Keratinocyte (primary cell): ENCODE measurements around the gene LRRIQ3. TPM values are rescaled to one million over a fixed set of nuclear protein-coding genes. Genes with fewer than 3 reads are reported as not detected.

Source experiments
- DNase-seq: peaks from one replicate; pipeline ENCODE4 v3.0.0-alpha.2; 2011; ENCODE audit warnings: low read depth, missing footprints, low spot score
- FAIRE-seq: peaks from 2 replicates; lab custom pipeline; 2011; peaks lifted over from hg19 to GRCh38; lab: Jason Lieb, UNC
- H2AFZ ChIP-seq: 2 replicates; pipeline ENCODE4 v1.6.0; 2012; ENCODE audit warnings: low read length, control low read depth, inconsistent platforms; ENCODE audit not compliant: control insufficient read depth
- H3K27ac ChIP-seq: 2 replicates; pipeline ENCODE4 v1.5.1; 2011; ENCODE audit warnings: low read length; ENCODE audit not compliant: control insufficient read depth, insufficient read depth
- H3K27me3 ChIP-seq: 3 replicates; pipeline ENCODE4 v1.6.0; 2011; ENCODE audit warnings: low read length; ENCODE audit not compliant: control insufficient read depth, insufficient read depth; ENCODE audit errors: extremely low read depth
- H3K36me3 ChIP-seq, 2 experiments: 2 replicates in 1 of 2; 3 replicates in 1 of 2; pipeline ENCODE4 v1.5.1; 2011; ENCODE audit warnings: low read length in 2 of 2, mild to moderate bottlenecking in 1 of 2; ENCODE audit not compliant: control insufficient read depth in 2 of 2, insufficient read depth in 2 of 2; ENCODE audit errors: extremely low read depth in 1 of 2
- H3K4me1 ChIP-seq: 3 replicates; pipeline ENCODE4 v1.5.1; 2011; ENCODE audit warnings: low read length; ENCODE audit not compliant: control insufficient read depth, insufficient read depth; ENCODE audit errors: extremely low read depth
- H3K4me2 ChIP-seq: 3 replicates; pipeline ENCODE4 v1.6.0; 2011; ENCODE audit warnings: low read depth, low read length; ENCODE audit not compliant: control insufficient read depth, insufficient read depth; ENCODE audit errors: extremely low read depth
- H3K4me3 ChIP-seq, 3 experiments: fragments of 200-600 bp in 1 of 3; sonication (generic) in 1 of 3; 2 replicates in 2 of 3; 3 replicates in 1 of 3; pipeline ENCODE4 v1.5.1; 2011 to 2016; ENCODE audit warnings: low read length in 3 of 3, mild to moderate bottlenecking in 3 of 3, control low read depth in 2 of 3, inconsistent platforms in 1 of 3, low read depth in 1 of 3, mixed read lengths in 1 of 3, mixed run types in 1 of 3, moderate library complexity in 1 of 3; ENCODE audit not compliant: control insufficient read depth in 2 of 3, insufficient read depth in 2 of 3; ENCODE audit errors: extremely low read depth in 1 of 3
- H3K79me2 ChIP-seq: 2 replicates; pipeline ENCODE4 v1.6.0; 2012; ENCODE audit warnings: low read length; ENCODE audit not compliant: control insufficient read depth, insufficient read depth
- H3K9ac ChIP-seq: 3 replicates; pipeline ENCODE4 v1.6.0; 2011; ENCODE audit warnings: low read length; ENCODE audit not compliant: control insufficient read depth, insufficient read depth; ENCODE audit errors: extremely low read depth
- H3K9me1 ChIP-seq: 3 replicates; pipeline ENCODE4 v1.6.0; 2011; ENCODE audit warnings: low read length; ENCODE audit not compliant: control insufficient read depth, insufficient read depth; ENCODE audit errors: extremely low read depth
- H3K9me3 ChIP-seq: 2 replicates; pipeline ENCODE4 v1.5.1; 2012; ENCODE audit warnings: low read depth, low read length; ENCODE audit not compliant: control insufficient read depth
- H4K20me1 ChIP-seq: 3 replicates; pipeline ENCODE4 v1.6.0; 2011; ENCODE audit warnings: low read length; ENCODE audit not compliant: control insufficient read depth, insufficient read depth; ENCODE audit errors: extremely low read depth
- EZH2 ChIP-seq: IDR thresholded peaks from one replicate; pipeline ENCODE4 v1.6.1; 2012; ENCODE audit warnings: inconsistent platforms, mild to moderate bottlenecking, low read length, moderate library complexity
- dilution Hi-C: fragments of 300-500 bp; cut with MboI; formaldehyde crosslinking; loops from one replicate; pipeline ENCODE4 v1.7.0; 2020; ENCODE audit warnings: low sequenced_read_pairs; ENCODE audit not compliant: extremely low pct_ligation_motif_present
- polyA plus RNA-seq, 5 experiments: library from polyadenylated mRNA; depleted of rRNA in 3 of 5; stranded (reverse) in 3 of 5; stranded (forward) in 1 of 5; unstranded in 1 of 5; fragments of >200 nt; gene quantifications; 1 replicate in 1 of 5; 2 replicates in 3 of 5; 3 replicates in 1 of 5; pipeline versions ENCODE4 v1.2.1 to v1.2.3, GENCODE V29; 2011 to 2012; ENCODE audit warnings: missing spikeins in 2 of 5, low read depth in 1 of 5, low replicate concordance in 1 of 5
- TF ChIP-seq, protein P1 (sequence below), 3 experiments: IDR thresholded peaks in 1 of 3; conservative IDR thresholded peaks in 1 of 3; optimal IDR thresholded peaks in 1 of 3; 2 replicates in 2 of 3; 3 replicates in 1 of 3; pipeline versions ENCODE3 to v1.5.1; 2011; ENCODE audit warnings: low read length in 3 of 3, mild to moderate bottlenecking in 3 of 3, moderate library complexity in 2 of 3, control low read depth in 1 of 3, inconsistent platforms in 1 of 3; ENCODE audit not compliant: insufficient read depth in 2 of 3; ENCODE audit errors: extremely low read depth in 1 of 3

The LRRIQ3 gene
- polyA plus RNA-seq, 1 donor (not counting 4 experiments of a cell fraction or from before 2014, with no cell fraction given), result 1.8 TPM

DNA sequence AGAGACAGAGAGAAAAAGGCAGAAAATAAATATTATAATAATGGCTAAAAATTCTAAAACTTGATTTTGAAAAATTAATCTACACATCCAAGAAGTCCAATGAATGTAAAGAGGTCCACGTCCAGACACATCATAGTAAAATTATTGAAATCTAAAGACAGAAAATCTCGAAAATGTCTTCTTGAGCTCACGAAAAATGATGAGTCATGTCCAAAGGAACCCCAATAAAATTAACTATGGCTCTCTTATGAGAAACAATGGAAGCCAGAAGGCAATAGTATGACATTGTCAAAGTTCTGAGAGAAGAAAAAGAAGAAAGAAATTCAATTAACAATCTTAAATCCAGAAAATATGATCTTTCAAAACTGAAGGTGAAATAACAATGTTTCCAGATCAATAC is 84.6 kb downstream of the LRRIQ3 start:
- H3K9me1 ChIP-seq, result no peaks in the 10 kb centered on the region
- H3K27ac ChIP-seq, result no peak overlapping the region
- no peak overlapping the region for H2AFZ ChIP-seq
- no peaks in the 10 kb centered on the region for H4K20me1 ChIP-seq
- H3K4me1 ChIP-seq, result no peaks in the 10 kb centered on the region
- no peak overlapping the region for H3K4me3 ChIP-seq
- no peaks in the 10 kb centered on the region for H3K9me3 ChIP-seq
- no peaks in the 10 kb centered on the region for H3K79me2 ChIP-seq
- no peak overlapping the region for H3K9ac ChIP-seq
- dilution Hi-C loops, result no loop called here
- no peaks in the 10 kb centered on the region for H3K27me3 ChIP-seq
- no peak for FAIRE-seq
- TF ChIP-seq EZH2, result no peak
- TF ChIP-seq, protein P1, sequence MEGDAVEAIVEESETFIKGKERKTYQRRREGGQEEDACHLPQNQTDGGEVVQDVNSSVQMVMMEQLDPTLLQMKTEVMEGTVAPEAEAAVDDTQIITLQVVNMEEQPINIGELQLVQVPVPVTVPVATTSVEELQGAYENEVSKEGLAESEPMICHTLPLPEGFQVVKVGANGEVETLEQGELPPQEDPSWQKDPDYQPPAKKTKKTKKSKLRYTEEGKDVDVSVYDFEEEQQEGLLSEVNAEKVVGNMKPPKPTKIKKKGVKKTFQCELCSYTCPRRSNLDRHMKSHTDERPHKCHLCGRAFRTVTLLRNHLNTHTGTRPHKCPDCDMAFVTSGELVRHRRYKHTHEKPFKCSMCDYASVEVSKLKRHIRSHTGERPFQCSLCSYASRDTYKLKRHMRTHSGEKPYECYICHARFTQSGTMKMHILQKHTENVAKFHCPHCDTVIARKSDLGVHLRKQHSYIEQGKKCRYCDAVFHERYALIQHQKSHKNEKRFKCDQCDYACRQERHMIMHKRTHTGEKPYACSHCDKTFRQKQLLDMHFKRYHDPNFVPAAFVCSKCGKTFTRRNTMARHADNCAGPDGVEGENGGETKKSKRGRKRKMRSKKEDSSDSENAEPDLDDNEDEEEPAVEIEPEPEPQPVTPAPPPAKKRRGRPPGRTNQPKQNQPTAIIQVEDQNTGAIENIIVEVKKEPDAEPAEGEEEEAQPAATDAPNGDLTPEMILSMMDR (optimal IDR thresholded peaks at IDR 0.05 in 1 of 3, IDR thresholded peaks at IDR 0.05 in 1 of 3, conservative IDR thresholded peaks at IDR 0.05 in 1 of 3; ENCODE audit: extremely low read depth in 1 of 3, insufficient read depth in 2 of 3, low read length in 3 of 3), result no peak
- no peak for DNase-seq
- H3K4me2 ChIP-seq, result no peak overlapping the region
- H3K36me3 ChIP-seq, result no peaks in the 10 kb centered on the region

DNA sequence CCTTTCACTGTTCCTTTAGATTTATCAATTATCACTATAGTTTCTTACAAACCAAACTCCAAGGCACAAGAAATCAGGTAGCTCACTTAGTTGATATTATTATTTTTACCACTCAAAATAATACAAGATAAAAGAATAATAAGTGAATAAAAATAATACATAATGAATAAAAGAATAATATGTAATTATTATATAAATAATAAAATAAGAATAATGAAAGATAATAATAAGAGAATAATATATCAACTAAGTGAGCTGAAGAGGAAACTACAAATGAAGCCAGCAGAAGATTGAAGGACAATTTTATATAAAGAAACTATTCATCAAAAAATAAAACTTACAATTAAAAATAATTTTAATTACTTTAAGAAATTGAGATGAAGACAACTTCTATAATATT is 90.6 kb downstream of the LRRIQ3 start:
- Histone ChIP-seq H3K4me3 (no peak overlapping the region), H3K36me3 (no peaks in the 10 kb centered on the region), H3K4me2 (no peak overlapping the region), H3K27me3 (no peaks in the 10 kb centered on the region), H3K4me1 (no peaks in the 10 kb centered on the region), H3K27ac (no peak overlapping the region), H3K9ac (no peak overlapping the region), H3K9me1 (no peaks in the 10 kb centered on the region), H3K9me3 (no peaks in the 10 kb centered on the region), H2AFZ (no peak overlapping the region), H4K20me1 (no peaks in the 10 kb centered on the region), H3K79me2 (no peaks in the 10 kb centered on the region)
- FAIRE-seq (no peak), DNase-seq (no peak)
- dilution Hi-C loops, result no loop called here
- TF ChIP-seq, protein P1 (optimal IDR thresholded peaks at IDR 0.05 in 1 of 3, IDR thresholded peaks at IDR 0.05 in 1 of 3, conservative IDR thresholded peaks at IDR 0.05 in 1 of 3; ENCODE audit: extremely low read depth in 1 of 3, insufficient read depth in 2 of 3, low read length in 3 of 3), result no peak
- no peak for TF ChIP-seq EZH2
